IPS-20b (cell line): ENCODE results near the gene KDSR.

Experiments
- H3K27ac ChIP-seq: one replicate; pipeline ENCODE4 v1.5.1; 2013; ENCODE audit warnings: low read length
- H3K27me3 ChIP-seq: 2 replicates; pipeline ENCODE4 v1.6.1; 2013; ENCODE audit warnings: mild to moderate bottlenecking, low read length, inconsistent platforms; ENCODE audit not compliant: insufficient read depth
- H3K36me3 ChIP-seq: 2 replicates; pipeline ENCODE4 v1.6.1; 2013; ENCODE audit warnings: low read depth, mild to moderate bottlenecking, inconsistent platforms, low read length, moderate library complexity; ENCODE audit not compliant: insufficient read depth
- H3K4me1 ChIP-seq: 2 replicates; pipeline ENCODE4 v1.6.1; 2013; ENCODE audit warnings: mild to moderate bottlenecking, control low read depth, inconsistent platforms, low read length, moderate library complexity; ENCODE audit not compliant: insufficient read depth
- H3K4me3 ChIP-seq: 2 replicates; pipeline ENCODE4 v1.5.1; 2013; ENCODE audit warnings: mild to moderate bottlenecking, low read length, inconsistent platforms
- H3K9ac ChIP-seq: 2 replicates; pipeline ENCODE4 v1.6.1; 2013; ENCODE audit warnings: low read depth, mild to moderate bottlenecking, inconsistent platforms, low read length, moderate library complexity
- H3K9me3 ChIP-seq: 2 replicates; pipeline ENCODE4 v1.6.1; 2013; ENCODE audit warnings: mild to moderate bottlenecking, low read depth, low read length, inconsistent platforms; ENCODE audit not compliant: insufficient read depth

KDSR gene

GRCh38 chr18:63387861-63388260 is 20.9 kb upstream of the KDSR start:
- Histone ChIP-seq H3K9ac (no peak overlapping the region), H3K27ac (no peak overlapping the region), H3K36me3 (peaks cover 36% of the 10 kb centered on the region), H3K27me3 (no peaks in the 10 kb centered on the region), H3K9me3 (no peaks in the 10 kb centered on the region), H3K4me3 (no peak overlapping the region), H3K4me1 (no peaks in the 10 kb centered on the region)

DNA sequence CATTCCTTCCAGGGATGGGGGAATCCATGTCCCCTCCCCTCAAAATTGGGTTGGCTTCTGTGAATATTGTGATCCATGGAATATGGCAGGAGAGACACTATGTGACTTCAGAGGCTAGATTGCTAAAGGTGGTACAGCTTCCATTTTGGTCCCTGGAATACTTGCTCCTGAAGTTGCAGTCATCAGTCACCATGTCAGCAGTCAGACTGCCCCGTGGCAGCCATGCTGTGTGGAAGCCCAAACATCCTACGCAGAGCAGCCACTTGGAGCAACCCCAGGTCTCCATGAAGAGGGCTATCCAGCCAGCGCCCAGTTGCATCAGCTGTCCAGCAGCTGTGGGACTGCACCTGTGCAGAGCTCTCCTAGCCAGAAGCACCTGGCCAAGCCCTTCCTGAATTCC is 15.8 kb upstream of the KDSR start:
- no peaks in the 10 kb centered on the region for H3K9me3 ChIP-seq
- H3K27ac ChIP-seq = no peak overlapping the region
- no peaks in the 10 kb centered on the region for H3K4me1 ChIP-seq
- H3K27me3 ChIP-seq = no peaks in the 10 kb centered on the region
- H3K4me3 ChIP-seq = no peak overlapping the region
- no peaks in the 10 kb centered on the region for H3K36me3 ChIP-seq
- no peak overlapping the region for H3K9ac ChIP-seq

GRCh38 chr18:63379639-63379962 is 12.6 kb upstream of the KDSR start:
- H3K27me3 ChIP-seq = no peaks in the 10 kb centered on the region
- no peaks in the 10 kb centered on the region; the same call in 1 of the 2 replicates for H3K9me3 ChIP-seq
- H3K4me3 ChIP-seq = no peak overlapping the region
- H3K27ac ChIP-seq = no peak overlapping the region
- no peaks in the 10 kb centered on the region for H3K36me3 ChIP-seq
- H3K9ac ChIP-seq = no peak overlapping the region
- H3K4me1 ChIP-seq = no peaks in the 10 kb centered on the region

- no peak overlapping the region for H3K27ac ChIP-seq
- no peaks in the 10 kb centered on the region for H3K4me1 ChIP-seq
- H3K4me3 ChIP-seq = no peak overlapping the region
- no peaks in the 10 kb centered on the region; the same call in 1 of the 2 replicates for H3K9me3 ChIP-seq
- H3K9ac ChIP-seq = no peak overlapping the region
- no peaks in the 10 kb centered on the region for H3K27me3 ChIP-seq
- no peaks in the 10 kb centered on the region for H3K36me3 ChIP-seq
Observed at GRCh38 chr18:63378919-63379638, 12.1 kb upstream of the KDSR start.

- no peak overlapping the region for H3K9ac ChIP-seq
- H3K27ac ChIP-seq = no peak overlapping the region
- H3K27me3 ChIP-seq = no peaks in the 10 kb centered on the region
- no peak overlapping the region for H3K4me3 ChIP-seq
- no peaks in the 10 kb centered on the region for H3K4me1 ChIP-seq
- no peaks in the 10 kb centered on the region; the same call in 1 of the 2 replicates for H3K9me3 ChIP-seq
- H3K36me3 ChIP-seq = no peaks in the 10 kb centered on the region
Observed at GRCh38 chr18:63377275-63377980, 10.4 kb upstream of the KDSR start.

GRCh38 chr18:63376538-63376937 is 9.5 kb upstream of the KDSR start:
- Histone ChIP-seq H3K27me3 (no peaks in the 10 kb centered on the region), H3K9ac (no peak overlapping the region), H3K9me3 (no peaks in the 10 kb centered on the region; the same call in 1 of the 2 replicates), H3K36me3 (no peaks in the 10 kb centered on the region), H3K27ac (no peak overlapping the region), H3K4me1 (no peaks in the 10 kb centered on the region), H3K4me3 (no peak overlapping the region)

- H3K4me1 ChIP-seq = no peaks in the 10 kb centered on the region
- no peak overlapping the region for H3K27ac ChIP-seq
- no peaks in the 10 kb centered on the region for H3K36me3 ChIP-seq
- no peaks in the 10 kb centered on the region; the same call in 1 of the 2 replicates for H3K9me3 ChIP-seq
- H3K27me3 ChIP-seq = no peaks in the 10 kb centered on the region
- H3K9ac ChIP-seq = no peak overlapping the region
- no peak overlapping the region for H3K4me3 ChIP-seq
Observed at GRCh38 chr18:63374540-63374939, 7.5 kb upstream of the KDSR start.

DNA sequence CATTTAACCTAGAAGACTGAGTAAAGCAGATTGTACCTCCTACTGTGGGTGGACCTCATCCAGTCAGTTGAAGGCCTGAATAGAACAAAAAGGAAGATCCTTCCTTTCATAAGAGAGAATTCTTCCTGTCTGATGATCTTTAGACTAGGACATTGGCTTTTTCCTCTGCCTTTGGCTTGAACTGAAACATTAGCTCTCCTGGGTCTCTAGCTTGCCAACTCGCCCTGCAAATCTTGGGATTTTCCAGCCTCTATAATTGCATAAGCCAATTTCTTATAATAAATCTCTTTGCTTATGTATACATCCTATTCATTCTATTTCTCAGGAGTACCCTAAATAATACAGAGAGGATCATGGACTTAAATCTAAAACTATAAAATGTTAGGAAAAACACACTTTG is 6.2 kb upstream of the KDSR start:
- Histone ChIP-seq H3K27me3 (no peaks in the 10 kb centered on the region), H3K9ac (no peak overlapping the region), H3K4me1 (no peaks in the 10 kb centered on the region), H3K27ac (no peak overlapping the region), H3K36me3 (no peaks in the 10 kb centered on the region), H3K9me3 (peaks cover 12% of the 10 kb centered on the region), H3K4me3 (no peak overlapping the region)

DNA sequence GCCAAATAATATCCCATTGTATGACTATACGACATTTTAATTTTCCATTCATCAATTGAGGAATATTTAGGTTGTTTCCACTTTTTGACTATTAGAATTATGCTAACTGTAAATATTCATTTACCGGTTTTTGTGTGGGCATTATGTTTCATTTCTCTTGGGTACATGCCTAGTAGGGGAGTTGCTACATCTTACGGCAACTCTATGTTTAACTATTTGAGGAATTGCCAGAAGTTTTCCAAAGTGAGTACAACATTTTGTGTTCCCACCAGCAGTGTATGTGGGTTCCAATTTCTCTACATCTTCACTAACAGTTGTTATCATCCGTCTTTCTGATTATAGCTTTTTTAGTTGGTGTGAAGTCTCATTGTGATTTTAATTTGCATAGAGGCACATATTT is 1.6 kb upstream of the KDSR start:
- H3K4me3 ChIP-seq = peak overlapping the region; percentile 85; the same call in 1 of the 2 replicates
- peaks cover 12% of the 10 kb centered on the region for H3K9me3 ChIP-seq
- no peak overlapping the region for H3K27ac ChIP-seq
- no peaks in the 10 kb centered on the region for H3K36me3 ChIP-seq
- no peak overlapping the region for H3K9ac ChIP-seq
- H3K4me1 ChIP-seq = peaks cover 3% of the 10 kb centered on the region; the same call in 1 of the 2 replicates
- H3K27me3 ChIP-seq = no peaks in the 10 kb centered on the region; the same call in 1 of the 2 replicates

GRCh38 chr18:63366213-63367052 is 573 bp downstream of the KDSR start:
- peak overlapping the region; percentile 64 for H3K9ac ChIP-seq
- no peaks in the 10 kb centered on the region; the same call in 1 of the 2 replicates for H3K27me3 ChIP-seq
- H3K27ac ChIP-seq = no peak overlapping the region
- H3K4me1 ChIP-seq = peaks cover 3% of the 10 kb centered on the region; the same call in 1 of the 2 replicates
- peak overlapping the region; percentile 85 for H3K4me3 ChIP-seq
- H3K36me3 ChIP-seq = peaks cover 13% of the 10 kb centered on the region
- peaks cover 12% of the 10 kb centered on the region for H3K9me3 ChIP-seq

DNA sequence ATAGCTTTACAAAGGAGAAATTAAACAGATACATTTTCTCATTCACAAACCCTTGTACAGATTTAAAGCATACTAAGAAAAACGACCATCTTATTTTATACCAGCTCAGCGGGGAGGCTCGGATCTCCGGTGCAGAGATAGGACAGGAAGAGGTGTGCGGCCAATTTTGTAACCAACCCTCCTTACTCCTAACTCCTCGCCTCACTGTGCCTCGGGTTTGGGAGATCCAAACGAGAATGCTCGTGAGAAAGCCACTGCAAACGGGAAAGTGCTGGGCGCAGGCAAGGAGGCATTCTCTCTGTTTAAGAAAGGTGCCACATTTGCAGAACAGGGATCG is 1.2 kb downstream of the KDSR start:
- Histone ChIP-seq H3K27ac (no peak overlapping the region), H3K36me3 (peaks cover 17% of the 10 kb centered on the region), H3K4me3 (peak overlapping the region; percentile 85), H3K9me3 (peaks cover 12% of the 10 kb centered on the region), H3K9ac (peak overlapping the region; percentile 64; the same call in 1 of the 2 replicates), H3K4me1 (peaks cover 3% of the 10 kb centered on the region; the same call in 1 of the 2 replicates), H3K27me3 (no peaks in the 10 kb centered on the region; the same call in 1 of the 2 replicates)
